ENCODE results near the gene KIF26B.

KIF26B gene

DNA sequence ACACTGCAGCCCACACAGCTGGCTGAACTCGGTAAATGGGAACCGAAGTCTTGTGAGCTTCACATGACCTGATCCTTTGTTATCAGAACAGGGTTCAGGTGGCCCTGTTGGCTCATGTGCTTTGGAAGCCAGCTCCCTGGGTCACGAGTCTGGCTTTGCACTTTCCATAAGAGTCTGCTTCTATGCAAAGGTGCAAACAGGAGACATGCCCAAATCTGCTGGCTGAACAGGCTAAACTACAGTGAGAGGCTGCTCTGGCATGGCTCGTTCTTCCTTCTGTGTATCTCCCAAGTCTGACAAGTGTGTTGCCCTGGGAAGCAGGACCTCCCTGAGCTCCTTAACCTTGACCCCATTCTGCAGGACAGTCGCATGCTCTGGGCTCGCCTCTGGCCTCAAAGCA is 549.6 kb downstream of the KIF26B start:
- Histone ChIP-seq H3F3A (ENCODE audit: insufficient read depth, low read length) (no peaks in the 10 kb centered on the region), H3K27ac (ENCODE audit: low read depth, low read length, poor library complexity, severe bottlenecking) (no peak overlapping the region), H3K36me3 (ENCODE audit: insufficient read depth, low read length) (no peaks in the 10 kb centered on the region), H3K4me3 (ENCODE audit: low read depth, low read length, poor library complexity, severe bottlenecking) (no peak overlapping the region), H3K4me2 (ENCODE audit: low read length) (no peak overlapping the region), H4K20me1 (ENCODE audit: insufficient read depth, low read length) (no peaks in the 10 kb centered on the region), H2AFZ (ENCODE audit: low read length) (no peak overlapping the region), H3K9me3 (ENCODE audit: low read length) (no peaks in the 10 kb centered on the region), H3K27me3 (ENCODE audit: insufficient read depth, low read length) (no peaks in the 10 kb centered on the region), H3K9me2 (ENCODE audit: low read depth, low read length) (no peaks in the 10 kb centered on the region), H3K9ac (ENCODE audit: low read length) (no peak overlapping the region), H3K79me2 (ENCODE audit: insufficient read depth, low read length) (no peaks in the 10 kb centered on the region), H3K4me1 (ENCODE audit: insufficient read depth, low read length, severe bottlenecking) (peaks cover 3% of the 10 kb centered on the region)
- TF ChIP-seq, protein P1, sequence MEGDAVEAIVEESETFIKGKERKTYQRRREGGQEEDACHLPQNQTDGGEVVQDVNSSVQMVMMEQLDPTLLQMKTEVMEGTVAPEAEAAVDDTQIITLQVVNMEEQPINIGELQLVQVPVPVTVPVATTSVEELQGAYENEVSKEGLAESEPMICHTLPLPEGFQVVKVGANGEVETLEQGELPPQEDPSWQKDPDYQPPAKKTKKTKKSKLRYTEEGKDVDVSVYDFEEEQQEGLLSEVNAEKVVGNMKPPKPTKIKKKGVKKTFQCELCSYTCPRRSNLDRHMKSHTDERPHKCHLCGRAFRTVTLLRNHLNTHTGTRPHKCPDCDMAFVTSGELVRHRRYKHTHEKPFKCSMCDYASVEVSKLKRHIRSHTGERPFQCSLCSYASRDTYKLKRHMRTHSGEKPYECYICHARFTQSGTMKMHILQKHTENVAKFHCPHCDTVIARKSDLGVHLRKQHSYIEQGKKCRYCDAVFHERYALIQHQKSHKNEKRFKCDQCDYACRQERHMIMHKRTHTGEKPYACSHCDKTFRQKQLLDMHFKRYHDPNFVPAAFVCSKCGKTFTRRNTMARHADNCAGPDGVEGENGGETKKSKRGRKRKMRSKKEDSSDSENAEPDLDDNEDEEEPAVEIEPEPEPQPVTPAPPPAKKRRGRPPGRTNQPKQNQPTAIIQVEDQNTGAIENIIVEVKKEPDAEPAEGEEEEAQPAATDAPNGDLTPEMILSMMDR (IDR thresholded peaks at IDR 0.05; ENCODE audit: low read length): no peak
- no peak for TF ChIP-seq EZH2 (IDR thresholded peaks at IDR 0.05; ENCODE audit: borderline replicate concordance, low read length)

DNA sequence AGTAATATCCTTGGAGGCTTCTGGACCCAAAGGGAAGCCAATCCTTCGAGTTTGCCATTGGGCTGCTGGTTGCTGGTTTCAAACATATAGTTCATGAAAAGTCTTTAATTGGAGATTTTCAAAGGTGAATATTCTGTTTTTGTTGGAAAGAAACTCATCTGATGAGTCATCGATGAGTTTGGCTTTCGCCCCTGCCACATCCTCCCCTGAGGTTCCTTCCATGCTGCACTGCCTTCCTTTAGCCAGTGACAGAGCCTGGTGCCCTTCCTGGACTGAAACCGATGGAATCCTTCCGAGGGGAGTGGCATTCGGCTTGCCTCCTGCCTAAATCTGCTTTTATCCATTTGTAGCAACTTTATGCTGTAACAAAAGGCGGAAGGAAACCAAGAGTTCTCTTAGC is 550.0 kb downstream of the KIF26B start:
- Histone ChIP-seq H3K27me3 (ENCODE audit: insufficient read depth, low read length) (no peaks in the 10 kb centered on the region), H3K79me2 (ENCODE audit: insufficient read depth, low read length) (no peaks in the 10 kb centered on the region), H4K20me1 (ENCODE audit: insufficient read depth, low read length) (no peaks in the 10 kb centered on the region), H3K4me2 (ENCODE audit: low read length) (no peak overlapping the region), H3K9ac (ENCODE audit: low read length) (no peak overlapping the region), H3K36me3 (ENCODE audit: insufficient read depth, low read length) (no peaks in the 10 kb centered on the region), H2AFZ (ENCODE audit: low read length) (no peak overlapping the region), H3F3A (ENCODE audit: insufficient read depth, low read length) (no peaks in the 10 kb centered on the region), H3K4me3 (ENCODE audit: low read depth, low read length, poor library complexity, severe bottlenecking) (no peak overlapping the region), H3K27ac (ENCODE audit: low read depth, low read length, poor library complexity, severe bottlenecking) (no peak overlapping the region), H3K9me3 (ENCODE audit: low read length) (no peaks in the 10 kb centered on the region), H3K4me1 (ENCODE audit: insufficient read depth, low read length, severe bottlenecking) (no peaks in the 10 kb centered on the region), H3K9me2 (ENCODE audit: low read depth, low read length) (no peaks in the 10 kb centered on the region)
- TF ChIP-seq, protein P1 (IDR thresholded peaks at IDR 0.05; ENCODE audit: low read length): no peak
- no peak for TF ChIP-seq EZH2 (IDR thresholded peaks at IDR 0.05; ENCODE audit: borderline replicate concordance, low read length)

DNA sequence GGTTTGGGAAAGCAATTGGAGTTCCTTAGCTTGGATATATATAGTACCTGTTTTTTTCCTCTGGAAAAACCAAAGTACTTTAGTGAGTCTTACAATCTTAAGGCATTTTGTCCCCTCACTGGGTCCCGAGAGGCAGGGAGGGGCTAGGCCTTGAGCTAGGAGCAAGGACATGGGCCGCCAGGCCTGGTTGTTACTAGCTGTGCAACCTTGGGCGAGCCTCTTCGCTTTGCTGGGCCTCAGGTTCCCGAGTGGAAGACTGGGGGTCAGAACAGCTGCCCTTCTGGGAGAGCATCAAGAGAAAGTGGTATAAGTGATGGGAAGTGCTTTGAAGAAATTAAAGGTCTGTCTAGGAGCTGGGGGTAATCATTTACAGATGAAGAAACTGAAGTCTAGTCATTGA is 553.2 kb downstream of the KIF26B start:
- no peaks in the 10 kb centered on the region for H4K20me1 ChIP-seq (ENCODE audit: insufficient read depth, low read length)
- no peak overlapping the region for H2AFZ ChIP-seq (ENCODE audit: low read length)
- H3K4me2 ChIP-seq (ENCODE audit: low read length): no peak overlapping the region
- H3K27ac ChIP-seq (ENCODE audit: low read depth, low read length, poor library complexity, severe bottlenecking): no peak overlapping the region
- TF ChIP-seq, protein P1 (IDR thresholded peaks at IDR 0.05; ENCODE audit: low read length): no peak
- TF ChIP-seq EZH2 (IDR thresholded peaks at IDR 0.05; ENCODE audit: borderline replicate concordance, low read length): no peak
- no peaks in the 10 kb centered on the region for H3K27me3 ChIP-seq (ENCODE audit: insufficient read depth, low read length)
- no peaks in the 10 kb centered on the region for H3K4me1 ChIP-seq (ENCODE audit: insufficient read depth, low read length, severe bottlenecking)
- no peak overlapping the region for H3K4me3 ChIP-seq (ENCODE audit: low read depth, low read length, poor library complexity, severe bottlenecking)
- H3K9me3 ChIP-seq (ENCODE audit: low read length): no peaks in the 10 kb centered on the region
- H3K9me2 ChIP-seq (ENCODE audit: low read depth, low read length): no peaks in the 10 kb centered on the region
- H3K79me2 ChIP-seq (ENCODE audit: insufficient read depth, low read length): no peaks in the 10 kb centered on the region
- no peaks in the 10 kb centered on the region for H3F3A ChIP-seq (ENCODE audit: insufficient read depth, low read length)
- H3K36me3 ChIP-seq (ENCODE audit: insufficient read depth, low read length): no peaks in the 10 kb centered on the region
- H3K9ac ChIP-seq (ENCODE audit: low read length): no peak overlapping the region
